ENCODE data around the gene MED13L.

MED13L gene

DNA sequence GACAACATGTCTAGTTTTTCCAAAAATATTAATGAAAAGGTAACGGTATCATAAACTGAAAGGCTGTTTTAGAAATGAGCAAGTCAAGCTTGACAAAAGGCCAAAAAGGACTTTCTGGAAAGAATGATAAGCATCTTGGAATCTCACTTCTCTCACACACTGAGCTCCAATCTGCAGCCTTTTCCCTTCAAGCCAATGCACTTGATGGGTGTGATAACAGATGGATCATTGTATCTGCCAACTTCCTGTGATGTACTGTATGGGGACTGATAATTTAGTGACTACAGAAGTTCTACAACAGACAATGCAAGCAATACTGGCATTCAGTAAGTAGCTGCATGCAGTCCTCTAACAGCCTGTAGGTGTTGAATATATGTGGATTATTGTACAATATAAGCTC, 147.1 kb downstream of the MED13L start:
- DNase-seq (ENCODE audit: low spot score), result no peak

DNA sequence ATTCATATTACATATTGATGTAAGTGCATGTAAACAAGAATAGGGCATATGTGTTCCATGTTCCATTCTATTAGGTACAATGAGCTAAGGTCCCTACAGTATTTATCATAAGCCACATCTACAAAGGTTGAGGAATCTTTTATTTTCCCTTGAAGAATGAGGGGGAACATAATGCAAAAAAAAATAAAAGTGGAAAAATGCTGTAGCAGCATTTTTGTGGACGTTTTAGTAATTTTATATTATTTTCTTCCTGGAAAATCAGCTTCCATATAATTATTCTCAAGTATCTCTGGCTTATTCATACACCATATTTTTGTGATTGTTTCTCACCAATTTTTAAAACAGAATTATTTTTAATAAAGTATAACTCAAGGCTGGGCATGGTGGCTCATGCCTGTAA, 148.7 kb downstream of the MED13L start:
- no peak for DNase-seq (ENCODE audit: low spot score)

DNA sequence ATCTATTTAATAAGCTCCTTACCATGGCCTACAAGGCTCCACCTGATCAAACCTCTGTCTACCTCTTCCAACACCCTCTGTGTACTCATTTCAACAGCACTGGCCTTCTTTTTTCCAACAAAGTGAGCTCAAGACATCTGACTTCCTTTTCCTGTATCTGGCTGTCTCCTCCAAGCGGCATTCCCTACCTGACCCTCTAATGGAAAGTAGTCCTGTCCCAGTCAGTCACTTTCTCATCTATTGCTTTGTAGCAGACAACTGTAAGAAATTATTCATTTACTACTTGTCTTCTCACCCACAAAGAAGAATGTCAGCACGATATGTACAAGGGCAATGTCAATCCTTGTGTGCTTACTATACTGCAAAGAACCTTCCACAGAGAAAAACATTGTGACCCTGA, 149.6 kb downstream of the MED13L start:
- no peak for DNase-seq (ENCODE audit: low spot score)

DNA sequence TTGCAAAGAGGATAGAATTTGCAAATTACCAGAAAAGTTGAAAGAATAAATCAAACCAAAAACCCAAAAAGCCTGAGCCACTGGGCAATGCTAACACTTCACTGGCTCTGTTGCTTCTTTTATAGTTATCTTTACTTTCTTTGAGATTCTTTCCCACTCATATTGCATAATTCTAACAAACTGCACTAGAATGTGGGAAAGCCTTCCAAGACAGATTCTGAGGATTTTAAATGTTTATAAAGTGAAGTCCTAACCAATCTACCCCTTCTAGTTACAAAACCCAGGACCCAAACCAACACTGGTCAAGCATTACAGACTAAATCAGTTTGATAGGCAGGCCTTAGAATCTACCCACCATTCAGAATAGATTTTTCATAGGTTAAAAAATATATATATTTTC, 150.9 kb downstream of the MED13L start:
- no peak for DNase-seq (ENCODE audit: low spot score)

DNA sequence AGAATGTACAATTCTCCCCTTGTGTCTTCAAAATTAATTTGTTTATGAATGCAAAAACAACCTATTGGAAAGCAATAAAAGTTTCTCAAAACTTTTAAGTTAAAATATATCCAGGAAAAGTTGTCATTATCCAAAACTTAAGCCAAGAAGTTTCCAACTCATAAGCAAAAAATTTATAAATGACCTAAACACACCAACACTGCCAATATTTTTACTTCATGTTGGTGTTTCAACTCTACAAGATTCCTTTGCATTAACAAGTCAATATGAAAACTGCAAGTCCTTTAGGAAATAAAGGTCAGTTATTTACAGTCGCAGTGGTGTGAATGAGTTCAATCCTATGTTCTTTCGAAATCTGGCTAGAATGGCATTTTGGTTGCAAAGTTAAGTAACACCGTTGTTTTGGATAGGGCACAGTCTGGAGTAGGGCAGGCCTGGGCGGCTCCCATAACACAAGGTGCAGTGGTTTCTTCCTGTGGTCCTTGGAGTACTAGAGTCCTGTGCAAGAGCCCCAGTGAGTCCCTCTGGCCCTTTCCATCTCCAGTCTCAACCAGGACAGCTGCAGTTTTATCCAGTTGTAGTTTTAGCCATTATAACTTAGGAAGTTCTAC, 151.4 kb downstream of the MED13L start:
- DNase-seq (ENCODE audit: low spot score), result no peak

DNA sequence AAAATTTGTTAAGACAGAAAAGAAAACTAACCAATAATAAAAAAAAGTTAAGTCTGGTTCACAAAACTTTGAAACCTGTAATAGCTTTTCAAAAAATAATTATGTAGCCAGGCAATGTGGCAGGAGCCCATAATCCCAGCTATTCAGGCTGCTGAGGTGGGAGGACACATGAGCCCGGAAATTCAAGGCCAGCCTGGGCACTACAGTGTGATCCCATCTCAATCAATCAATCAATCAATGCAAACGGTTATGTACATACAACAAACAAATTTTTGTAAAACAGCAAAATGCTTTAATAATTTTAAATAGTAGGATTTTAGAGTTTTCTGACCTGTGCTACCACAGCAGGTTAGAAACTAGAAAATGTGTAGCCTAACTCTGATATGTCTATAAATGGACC, 152.4 kb downstream of the MED13L start:
- no peak for DNase-seq (ENCODE audit: low spot score)

DNA sequence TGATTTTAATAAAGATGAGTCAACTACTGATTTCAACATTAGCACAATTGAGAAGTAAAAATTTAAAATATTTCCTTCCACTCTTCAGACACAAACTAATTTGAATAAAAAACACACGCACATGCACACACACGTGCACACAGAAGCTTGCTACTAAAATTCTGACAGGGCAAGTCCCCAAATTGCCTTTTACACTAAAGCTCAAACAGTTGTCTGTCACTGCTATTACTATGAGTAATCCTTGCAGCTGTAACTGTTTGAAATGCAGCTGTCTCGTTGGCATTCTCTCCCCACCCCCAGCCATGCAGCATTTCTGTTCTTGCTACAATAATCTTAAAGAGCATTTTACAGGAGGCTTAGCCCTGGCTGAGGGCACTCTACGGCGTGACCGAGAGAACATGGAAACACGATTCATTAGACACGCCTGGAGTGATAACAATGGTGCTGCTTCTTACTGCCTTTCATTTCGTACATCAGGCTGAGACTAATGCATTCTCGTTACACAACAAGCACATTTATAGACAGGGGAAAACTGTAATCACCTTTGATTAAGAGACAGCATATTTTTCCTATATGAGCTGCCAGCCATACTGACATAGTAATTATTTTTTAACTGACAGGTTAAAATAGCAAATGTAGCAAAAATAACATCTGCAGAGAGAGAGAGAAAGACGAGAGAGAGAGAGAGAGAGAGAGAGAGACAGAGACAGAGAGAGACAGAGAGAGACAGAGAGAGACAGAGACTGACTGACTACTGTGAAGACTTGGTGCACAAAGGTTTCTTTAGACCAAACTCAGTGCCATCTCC, 153.8 kb downstream of the MED13L start:
- no peak for DNase-seq (ENCODE audit: low spot score)

DNA sequence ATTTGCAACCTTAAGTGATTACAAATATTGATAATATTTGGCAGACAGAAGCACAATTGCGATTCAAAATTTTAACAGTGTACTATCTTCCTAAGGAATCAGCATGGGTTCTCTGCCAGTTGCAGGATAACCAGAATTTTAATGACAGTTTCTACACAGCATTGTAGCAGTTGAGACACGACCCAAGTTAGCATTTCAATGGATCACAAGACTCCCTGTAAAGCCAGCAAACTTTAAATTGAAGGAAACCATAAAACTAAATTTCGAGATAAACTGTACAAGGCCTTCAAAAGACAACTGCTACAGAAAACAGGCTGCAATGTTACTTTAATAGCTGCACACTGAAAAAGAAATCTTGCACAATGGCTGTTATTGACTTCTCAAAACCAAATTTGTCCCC, 154.9 kb downstream of the MED13L start:
- no peak for DNase-seq (ENCODE audit: low spot score)

DNA sequence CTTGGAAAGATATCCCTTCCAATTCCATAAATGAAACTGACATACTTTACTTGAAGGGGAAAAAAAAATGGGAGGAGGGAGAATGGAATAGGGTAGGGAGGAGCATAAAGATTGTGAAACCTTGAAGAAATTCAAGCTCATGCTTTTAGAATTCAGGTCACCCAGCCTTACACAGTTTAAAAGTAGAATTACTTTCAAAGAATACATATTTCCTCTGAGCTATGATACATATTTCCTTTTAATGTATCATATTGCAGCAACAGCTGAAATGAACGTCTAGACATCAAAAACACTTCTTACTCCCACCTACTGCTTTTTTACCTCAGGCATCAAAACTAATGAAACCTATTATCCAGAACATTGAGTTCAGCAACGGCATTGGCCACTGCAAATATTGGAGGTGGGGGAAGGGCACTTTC, 156.0 kb downstream of the MED13L start:
- DNase-seq (ENCODE audit: low spot score), result no peak

DNA sequence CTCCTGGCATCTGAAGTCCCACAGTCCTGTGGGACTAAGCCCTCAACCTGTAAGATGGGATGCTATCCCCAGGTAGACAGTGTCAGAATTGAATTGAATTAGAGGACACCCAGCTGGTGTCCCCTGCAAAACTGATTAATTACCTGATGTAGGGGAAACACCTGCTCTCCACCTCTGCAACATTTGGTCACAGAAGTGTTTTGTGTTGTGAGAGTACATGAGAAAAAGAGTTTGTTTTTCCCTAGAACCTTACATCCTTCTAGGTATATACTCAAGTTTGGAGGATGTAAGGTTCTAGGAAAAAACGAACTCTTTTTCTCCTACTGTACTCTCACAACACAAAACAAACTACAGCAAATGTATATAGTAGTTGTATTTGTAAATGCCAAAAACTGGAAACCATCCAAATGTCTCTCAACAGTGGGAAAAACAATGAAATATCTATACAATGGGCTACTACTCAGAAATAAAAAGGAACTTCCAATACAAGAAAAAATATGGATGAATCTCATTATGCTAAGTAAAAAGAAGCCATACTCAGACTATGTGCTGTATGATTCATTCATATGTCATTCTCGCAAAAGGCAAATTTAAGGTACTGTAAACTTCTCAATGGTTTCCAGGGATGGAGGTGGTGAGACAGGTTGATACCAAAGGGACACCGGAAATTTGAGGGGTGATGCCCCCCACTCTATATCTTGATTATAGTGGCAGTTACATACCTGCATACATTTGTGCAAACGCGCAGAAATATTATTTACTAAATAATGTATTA, 160.7 kb downstream of the MED13L start:
- DNase-seq (ENCODE audit: low spot score), result no peak

DNA sequence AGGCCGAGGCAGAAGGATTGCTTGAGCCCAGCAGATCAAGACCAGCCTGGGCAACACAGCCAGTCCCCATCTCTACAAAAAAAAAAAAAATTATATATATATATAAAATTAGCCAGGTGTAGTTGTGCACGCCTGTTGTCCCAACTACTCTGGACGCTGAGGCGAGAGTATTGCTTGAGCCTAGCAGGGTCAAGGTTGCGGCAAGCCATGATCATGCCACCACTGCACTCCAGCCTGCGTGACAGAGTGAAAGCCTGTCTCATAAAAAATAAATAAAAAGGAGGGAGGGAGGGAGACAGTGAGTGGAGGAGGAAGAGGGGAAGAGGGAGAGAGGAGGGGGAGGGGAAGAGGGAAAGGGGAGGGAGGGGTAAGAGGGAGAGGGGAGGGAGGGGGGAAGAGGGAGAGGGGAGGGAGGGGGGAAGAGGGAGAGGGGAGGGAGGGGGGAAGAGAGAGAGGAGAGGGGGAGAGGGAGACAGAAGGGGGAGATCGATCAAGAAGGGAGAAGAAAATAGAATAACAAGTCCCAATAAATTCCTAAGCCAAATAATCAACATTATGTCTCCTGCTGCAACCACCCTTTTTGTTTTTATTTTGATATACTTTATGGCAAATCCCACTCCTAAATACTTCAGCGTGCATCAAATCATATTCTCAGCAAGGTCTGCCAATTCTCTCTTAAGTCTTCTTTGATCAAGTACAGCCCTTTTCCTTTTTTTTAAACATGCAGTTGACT, 163.9 kb downstream of the MED13L start:
- DNase-seq (ENCODE audit: low spot score), result no peak

DNA sequence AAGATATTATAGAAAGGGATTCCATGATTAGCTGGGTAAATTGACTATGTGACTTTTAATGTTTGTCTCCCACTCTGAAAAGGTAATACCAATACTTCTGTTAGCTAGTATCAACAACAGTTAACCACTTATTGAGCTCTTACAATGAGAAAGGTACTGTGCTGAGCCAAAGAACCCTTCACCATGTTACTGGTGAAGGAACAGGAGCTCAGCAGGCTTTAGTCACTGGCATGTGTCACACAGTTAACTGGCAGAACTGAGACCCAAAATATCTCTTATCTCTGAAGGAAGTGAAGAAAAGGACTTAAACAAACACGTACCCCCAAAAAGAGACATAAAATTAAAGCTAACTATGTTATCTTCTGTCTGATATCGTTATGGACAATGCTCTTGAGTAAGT, 170.6 kb downstream of the MED13L start:
- no peak for DNase-seq (ENCODE audit: low spot score)

DNA sequence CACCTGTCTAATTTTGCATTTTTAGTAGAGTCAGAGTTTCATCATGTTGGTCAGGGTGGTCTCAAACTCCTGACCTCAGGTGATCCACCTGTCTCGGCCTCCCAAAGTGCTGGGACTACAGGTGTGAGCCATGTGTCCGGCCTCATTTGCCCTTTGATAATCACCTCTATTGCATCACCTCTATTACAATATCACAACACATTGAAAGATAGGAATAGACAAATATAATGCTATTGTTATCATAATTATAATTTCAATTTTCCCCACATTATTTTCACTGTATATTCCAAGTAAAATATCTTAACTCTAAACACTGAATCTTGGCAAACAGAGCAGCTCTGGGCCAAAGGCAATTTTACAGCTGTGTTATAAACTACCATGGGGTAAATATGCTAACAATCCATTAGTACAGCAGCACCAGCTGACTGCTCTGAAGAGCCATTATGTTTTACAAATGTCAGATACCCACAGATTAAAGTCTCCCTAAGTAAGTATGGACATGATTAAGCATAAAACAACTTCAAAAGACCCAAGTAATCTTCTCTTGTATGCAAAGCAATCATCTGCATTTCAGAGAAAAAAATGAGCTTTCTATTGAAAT, 173.2 kb downstream of the MED13L start:
- no peak for DNase-seq (ENCODE audit: low spot score)

DNA sequence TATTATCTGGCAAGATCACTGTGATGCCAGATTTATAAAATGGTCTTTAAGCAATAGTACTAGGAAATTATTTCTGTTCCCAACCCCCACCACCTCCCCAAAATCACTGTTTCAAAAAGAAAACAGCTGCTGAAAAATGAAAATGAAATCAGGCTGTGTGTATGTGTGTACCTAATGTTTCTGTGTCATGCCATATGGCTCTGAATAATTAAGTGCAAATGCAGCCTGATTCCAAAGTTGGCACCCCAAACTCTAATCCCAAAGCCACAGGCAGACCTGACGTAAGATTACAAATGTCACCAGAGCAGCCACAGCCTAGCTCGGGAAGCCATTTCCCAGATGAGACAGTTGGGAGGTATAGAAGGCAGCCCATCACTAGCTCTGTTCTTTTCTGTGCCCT, 175.5 kb downstream of the MED13L start:
- no peak for DNase-seq (ENCODE audit: low spot score)

DNA sequence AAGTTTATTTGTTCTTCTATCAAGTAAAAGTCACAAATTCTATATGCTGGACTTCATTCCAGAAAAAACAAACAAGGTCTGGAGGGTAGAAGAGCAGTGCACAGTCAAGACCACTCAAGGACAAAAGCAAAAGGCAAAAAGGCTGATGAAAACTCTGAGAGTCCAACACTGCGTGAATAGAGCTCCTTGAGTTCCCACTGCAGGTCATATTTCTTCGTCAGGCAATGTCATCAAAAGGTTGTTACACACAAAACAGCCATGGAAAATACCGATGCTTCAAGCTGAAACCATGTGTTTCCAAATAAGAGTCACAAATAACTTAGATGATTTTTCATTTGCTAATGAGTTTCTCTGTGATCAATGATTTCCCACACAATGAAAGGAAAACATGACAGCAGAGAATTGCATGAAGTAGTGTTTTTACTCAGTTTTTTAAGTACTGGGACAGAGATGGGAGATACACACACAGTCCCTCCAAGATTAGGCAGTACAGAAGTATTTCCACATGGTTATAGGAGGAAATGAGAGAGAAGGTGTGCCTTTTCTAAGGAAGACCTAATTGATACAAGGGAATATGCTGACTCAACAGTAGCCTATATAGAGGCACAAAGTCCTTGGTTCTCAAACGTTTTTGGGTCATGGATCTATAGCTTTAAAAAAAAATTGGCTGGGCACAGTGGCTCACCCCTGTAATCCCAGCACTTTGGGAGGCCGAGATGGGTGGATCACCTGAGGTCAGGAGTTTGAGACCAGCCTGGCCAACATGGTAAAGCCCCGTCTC, 177.7 kb downstream of the MED13L start:
- DNase-seq (ENCODE audit: low spot score), result no peak

DNA sequence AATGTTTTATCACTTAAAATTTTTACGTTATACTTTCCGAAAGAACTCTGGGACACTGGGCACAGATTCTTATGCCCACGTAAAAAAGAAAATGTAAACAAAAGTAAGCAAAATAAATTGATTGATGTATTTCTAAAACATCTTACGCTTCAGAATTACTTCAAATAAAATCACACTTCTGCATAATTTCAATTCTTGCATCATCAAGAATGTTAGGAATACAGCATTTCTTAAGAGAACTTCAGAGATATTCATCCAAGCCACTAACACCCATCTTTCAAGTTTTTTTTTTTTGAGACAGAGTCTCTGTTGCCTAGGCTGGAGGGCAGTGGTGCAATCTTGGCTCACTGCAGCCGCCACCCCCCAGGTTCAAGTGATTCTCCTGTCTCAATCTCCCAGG, 180.6 kb downstream of the MED13L start:
- DNase-seq (ENCODE audit: low spot score), result no peak

DNA sequence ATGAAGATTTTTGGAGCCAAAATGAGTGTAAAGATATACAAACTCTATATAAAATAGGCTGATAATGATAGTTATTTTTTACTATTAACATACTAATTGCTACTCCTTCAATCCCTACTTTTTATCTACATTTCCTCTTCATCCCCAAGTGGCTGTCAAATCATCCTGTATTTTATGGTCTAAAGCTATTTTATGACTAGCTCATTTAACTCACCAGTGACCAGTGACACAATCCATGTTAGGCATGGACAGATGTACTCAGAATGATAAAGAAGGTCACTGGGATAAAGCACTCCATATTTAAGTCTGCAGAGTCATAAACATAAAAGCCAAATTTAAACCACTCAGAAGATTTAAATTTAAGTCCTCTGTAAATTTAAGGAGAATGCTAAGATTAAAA, 183.0 kb downstream of the MED13L start:
- DNase-seq (ENCODE audit: low spot score), result no peak

DNA sequence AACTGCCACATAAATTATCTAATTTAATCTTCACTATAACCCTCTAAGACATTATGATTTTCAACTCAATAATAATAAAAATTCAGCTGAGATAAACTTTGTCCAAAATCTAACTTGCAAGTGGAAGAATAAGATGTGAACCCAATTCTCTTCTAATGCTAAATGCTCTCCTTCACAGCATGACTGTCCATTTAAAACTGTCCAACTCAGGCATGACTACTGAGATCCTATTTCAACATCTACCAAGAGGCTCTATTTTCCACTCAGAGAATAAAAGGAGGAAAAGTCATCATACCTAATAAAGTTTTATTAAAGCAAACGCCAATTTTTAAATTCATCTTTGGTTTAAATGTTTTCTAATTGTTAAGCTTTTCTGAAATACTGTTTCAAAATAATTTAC, 183.6 kb downstream of the MED13L start:
- no peak for DNase-seq (ENCODE audit: low spot score)

DNA sequence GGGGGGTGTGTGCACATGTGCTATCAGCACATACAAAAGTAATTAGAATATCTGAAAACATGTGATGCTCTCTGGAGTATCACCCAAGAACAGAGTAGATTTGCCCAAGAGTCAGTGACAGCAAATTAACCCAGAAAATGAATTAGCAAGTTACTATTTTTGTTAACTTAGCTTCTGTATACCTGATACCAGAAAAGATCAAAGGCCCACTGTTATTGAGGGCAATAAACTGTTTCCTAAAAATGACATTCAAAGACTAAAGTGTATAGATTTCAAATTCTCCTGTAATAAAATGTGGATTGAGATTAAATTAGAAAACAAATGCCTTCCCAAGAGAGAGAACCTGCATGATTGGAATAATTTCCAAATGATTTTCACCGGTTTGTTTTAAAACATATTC, 184.7 kb downstream of the MED13L start:
- DNase-seq (ENCODE audit: low spot score), result no peak

DNA sequence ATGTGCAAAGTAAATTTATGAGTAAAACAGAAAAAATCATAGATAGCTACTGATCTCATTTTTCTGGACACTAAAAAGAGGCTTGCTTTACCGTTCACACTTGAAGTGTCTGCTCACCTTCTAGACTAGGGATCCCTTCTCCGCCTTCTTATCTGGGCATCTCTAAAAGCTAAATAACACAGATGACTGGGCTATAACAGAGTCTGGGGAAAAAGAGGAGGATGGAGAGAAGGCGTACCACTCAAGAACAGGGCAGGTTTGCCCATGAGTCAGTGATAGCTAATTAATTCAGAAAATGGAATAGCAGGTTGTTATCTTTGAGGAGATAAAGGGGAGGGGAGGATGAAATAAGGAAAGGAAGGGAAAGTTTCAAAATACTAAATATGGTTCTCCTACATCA, 185.3 kb downstream of the MED13L start:
- DNase-seq (ENCODE audit: low spot score), result no peak

DNA sequence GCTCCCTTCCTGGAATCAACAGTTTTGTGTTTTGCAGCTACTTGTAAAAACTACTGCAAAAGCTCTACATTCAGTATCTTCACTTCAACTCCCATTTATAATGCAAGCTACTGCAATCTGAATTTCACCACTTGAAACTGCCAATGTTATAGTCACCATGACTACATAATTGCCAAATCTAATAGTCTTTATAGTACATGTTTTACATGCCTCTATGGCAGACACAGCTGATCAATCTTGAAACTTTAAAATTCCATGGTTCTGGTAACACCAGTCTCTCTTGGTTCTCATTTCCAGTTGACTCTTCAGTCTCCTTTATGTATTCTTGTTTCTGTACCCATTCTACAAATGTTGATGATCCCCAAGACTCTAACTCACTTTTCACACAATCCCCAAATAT, 185.9 kb downstream of the MED13L start:
- DNase-seq (ENCODE audit: low spot score), result no peak
